ENCODE data around the gene SHH. TPM values are rescaled to one million over a fixed set of nuclear protein-coding genes. Genes with fewer than 3 reads are reported as not detected.
A peak's percentile ranks its signal among the peaks of the same experiment; 100 is the strongest.

The SHH gene
- total and polyA plus RNA-seq, 2 of the 13 experiments (the other 11 are each of a cell fraction or from before 2014, with no cell fraction given) = 1.9 to 3.4 TPM

- peak; percentile 36; the same call in 1 of the 2 replicates for TF ChIP-seq ZNF598 (CRISPR knock-in tag; IDR thresholded peaks at IDR 0.05; ENCODE audit: borderline replicate concordance)
- peak; percentile 37; the same call in 1 of the 2 replicates for TF ChIP-seq HNF4A (CRISPR knock-in tag; IDR thresholded peaks at IDR 0.05)
- TF ChIP-seq ZNF430 (CRISPR knock-in tag; IDR thresholded peaks at IDR 0.05) = no peak
- no peak for TF ChIP-seq ZNF530 (CRISPR knock-in tag; IDR thresholded peaks at IDR 0.05; ENCODE audit: low read depth)
- TF ChIP-seq SRSF4 (IDR thresholded peaks at IDR 0.05; ENCODE audit: low read depth, low read length, poor library complexity, severe bottlenecking) = no peak
- no peak for TF ChIP-seq ZNF275 (CRISPR knock-in tag; IDR thresholded peaks at IDR 0.05; ENCODE audit: borderline replicate concordance)
- 0 out of 2 replicates have a peak, but pooled peaks have one; percentile 45 for TF ChIP-seq RFXAP (CRISPR knock-in tag; IDR thresholded peaks at IDR 0.05; ENCODE audit: borderline replicate concordance)
- no peak for TF ChIP-seq ZNF841 (CRISPR knock-in tag; IDR thresholded peaks at IDR 0.05; ENCODE audit: borderline replicate concordance)
- TF ChIP-seq ZFP36L2 (CRISPR knock-in tag; IDR thresholded peaks at IDR 0.05) = no peak
- peak; percentile 51 for TF ChIP-seq GATAD2A (CRISPR knock-in tag; IDR thresholded peaks at IDR 0.05)
- TF ChIP-seq ZNF709 (CRISPR knock-in tag; IDR thresholded peaks at IDR 0.05) = 0 out of 2 replicates have a peak, but pooled peaks have one; percentile 2
- peak; percentile 41; the same call in 1 of the 2 replicates for TF ChIP-seq ONECUT2 (CRISPR knock-in tag; IDR thresholded peaks at IDR 0.05)
- TF ChIP-seq ZBTB7A (CRISPR knock-in tag; IDR thresholded peaks at IDR 0.05) = peak; percentile 96
- no peak for TF ChIP-seq ZMYM3 (CRISPR knock-in tag; IDR thresholded peaks at IDR 0.05)
- TF ChIP-seq ZNF788 (CRISPR knock-in tag; IDR thresholded peaks at IDR 0.05; ENCODE audit: borderline replicate concordance) = no peak
- TF ChIP-seq CEBPB (IDR thresholded peaks at IDR 0.05; ENCODE audit: borderline replicate concordance, low read depth, low read length) = peak; percentile 97
- TF ChIP-seq NR2C2 (CRISPR knock-in tag; IDR thresholded peaks at IDR 0.05; ENCODE audit: borderline replicate concordance) = peak; percentile 50; the same call in 1 of the 2 replicates
- 0 out of 2 replicates have a peak, but pooled peaks have one; percentile 15 for TF ChIP-seq SP5 (CRISPR knock-in tag; IDR thresholded peaks at IDR 0.05; ENCODE audit: borderline replicate concordance, low read depth)
- no peak for TF ChIP-seq TAF1 (CRISPR knock-in tag; IDR thresholded peaks at IDR 0.05)
- peak; percentile 79 for TF ChIP-seq HOXA3 (CRISPR knock-in tag; IDR thresholded peaks at IDR 0.05)
- TF ChIP-seq ZNF577 (CRISPR knock-in tag; IDR thresholded peaks at IDR 0.05; ENCODE audit: borderline replicate concordance, low read depth) = no peak
- TF ChIP-seq, protein P1, sequence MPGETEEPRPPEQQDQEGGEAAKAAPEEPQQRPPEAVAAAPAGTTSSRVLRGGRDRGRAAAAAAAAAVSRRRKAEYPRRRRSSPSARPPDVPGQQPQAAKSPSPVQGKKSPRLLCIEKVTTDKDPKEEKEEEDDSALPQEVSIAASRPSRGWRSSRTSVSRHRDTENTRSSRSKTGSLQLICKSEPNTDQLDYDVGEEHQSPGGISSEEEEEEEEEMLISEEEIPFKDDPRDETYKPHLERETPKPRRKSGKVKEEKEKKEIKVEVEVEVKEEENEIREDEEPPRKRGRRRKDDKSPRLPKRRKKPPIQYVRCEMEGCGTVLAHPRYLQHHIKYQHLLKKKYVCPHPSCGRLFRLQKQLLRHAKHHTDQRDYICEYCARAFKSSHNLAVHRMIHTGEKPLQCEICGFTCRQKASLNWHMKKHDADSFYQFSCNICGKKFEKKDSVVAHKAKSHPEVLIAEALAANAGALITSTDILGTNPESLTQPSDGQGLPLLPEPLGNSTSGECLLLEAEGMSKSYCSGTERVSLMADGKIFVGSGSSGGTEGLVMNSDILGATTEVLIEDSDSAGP (CRISPR knock-in tag; IDR thresholded peaks at IDR 0.05; ENCODE audit: borderline replicate concordance) = peak; percentile 54; the same call in 1 of the 2 replicates
- TF ChIP-seq SMAD3 (CRISPR knock-in tag; IDR thresholded peaks at IDR 0.05) = no peak
- no peak for TF ChIP-seq FOXM1 (CRISPR knock-in tag; IDR thresholded peaks at IDR 0.05)
- TF ChIP-seq, protein P2, sequence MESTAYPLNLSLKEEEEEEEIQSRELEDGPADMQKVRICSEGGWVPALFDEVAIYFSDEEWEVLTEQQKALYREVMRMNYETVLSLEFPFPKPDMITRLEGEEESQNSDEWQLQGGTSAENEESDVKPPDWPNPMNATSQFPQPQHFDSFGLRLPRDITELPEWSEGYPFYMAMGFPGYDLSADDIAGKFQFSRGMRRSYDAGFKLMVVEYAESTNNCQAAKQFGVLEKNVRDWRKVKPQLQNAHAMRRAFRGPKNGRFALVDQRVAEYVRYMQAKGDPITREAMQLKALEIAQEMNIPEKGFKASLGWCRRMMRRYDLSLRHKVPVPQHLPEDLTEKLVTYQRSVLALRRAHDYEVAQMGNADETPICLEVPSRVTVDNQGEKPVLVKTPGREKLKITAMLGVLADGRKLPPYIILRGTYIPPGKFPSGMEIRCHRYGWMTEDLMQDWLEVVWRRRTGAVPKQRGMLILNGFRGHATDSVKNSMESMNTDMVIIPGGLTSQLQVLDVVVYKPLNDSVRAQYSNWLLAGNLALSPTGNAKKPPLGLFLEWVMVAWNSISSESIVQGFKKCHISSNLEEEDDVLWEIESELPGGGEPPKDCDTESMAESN (CRISPR knock-in tag; conservative IDR thresholded peaks at IDR 0.05) = no peak
- peak; percentile 4; the same call in 1 of the 2 replicates for TF ChIP-seq EEA1 (CRISPR knock-in tag; IDR thresholded peaks at IDR 0.05; ENCODE audit: borderline replicate concordance)
- no peak for TF ChIP-seq HMG20A (CRISPR knock-in tag; IDR thresholded peaks at IDR 0.05; ENCODE audit: borderline replicate concordance)
Observed at GRCh38 chr7:155807789-155808548, 4.3 kb downstream of the SHH start (continued).

All from HepG2 (cell line).